Frontal cortex (tissue), 4 donors: ENCODE results near the gene PHLPP1. TPM values are rescaled to one million over a fixed set of nuclear protein-coding genes. Genes with fewer than 3 reads are reported as not detected.
A peak's percentile ranks its signal among the peaks of the same experiment; 100 is the strongest.
"Not testable (repeated sequence)": the region's sequence is repeated elsewhere in the genome, so short reads cannot be mapped to it uniquely, and the experiment has no call there.

Source experiments
- DNase-seq, 2 donors: peaks; one replicate each; pipeline ENCODE4 v3.0.0; 2012; ENCODE audit warnings: low spot score in 2 of 2
- FAIRE-seq: peaks from 2 replicates; lab custom pipeline; 2012; peaks lifted over from hg19 to GRCh38; lab: Jason Lieb, UNC
- total RNA-seq: library from RNA; depleted of rRNA; stranded (reverse); fragments of >200 nt; gene quantifications from one replicate; pipeline ENCODE4 v1.2.3, GENCODE V29; 2014
- donor health status: control.
- donor health status: control.
- donor health status: control.

The PHLPP1 gene
- total RNA-seq, 1 donor from 2014 or later, result 16.3 TPM

DNA sequence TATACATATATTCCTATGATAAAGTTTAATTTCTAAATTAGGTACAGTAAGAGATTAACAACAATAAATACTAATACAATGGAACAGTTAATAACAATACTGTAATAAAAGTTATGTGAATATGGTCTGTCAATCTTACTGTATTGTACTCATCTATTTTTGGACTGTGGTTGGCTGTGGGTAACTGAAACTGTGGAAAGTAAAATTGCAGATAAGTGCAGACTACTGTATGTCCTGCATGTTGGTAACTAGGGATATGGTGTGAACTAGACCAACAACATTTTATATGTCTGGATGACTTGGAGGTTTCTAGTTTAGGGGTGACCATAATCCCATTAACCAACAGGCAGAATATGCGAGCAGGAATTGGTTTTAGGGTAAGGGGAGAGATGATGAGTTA is 23.3 kb downstream of the PHLPP1 start:
- FAIRE-seq (no peak), DNase-seq (no peak)

DNA sequence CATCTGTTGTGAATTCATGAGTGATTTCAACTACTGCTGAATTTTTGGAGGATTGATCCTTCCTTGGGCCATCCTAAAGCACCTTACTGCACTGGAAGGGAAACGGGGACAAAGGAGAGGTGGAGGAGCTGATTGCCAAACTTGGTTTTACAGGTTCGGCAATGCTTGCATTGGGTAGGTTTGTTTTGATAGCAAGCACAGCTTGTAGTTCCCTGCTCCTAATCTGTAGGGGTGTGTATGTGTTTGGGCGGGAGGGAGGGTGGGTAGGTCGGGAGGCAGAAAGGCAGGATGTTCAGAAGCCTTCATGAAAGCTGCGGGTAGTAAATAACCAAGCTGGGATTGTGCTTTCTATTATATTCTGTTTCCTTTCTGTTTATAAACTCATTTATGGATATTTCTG is 24.6 kb downstream of the PHLPP1 start:
- FAIRE-seq, result no peak
- DNase-seq, result no peak

DNA sequence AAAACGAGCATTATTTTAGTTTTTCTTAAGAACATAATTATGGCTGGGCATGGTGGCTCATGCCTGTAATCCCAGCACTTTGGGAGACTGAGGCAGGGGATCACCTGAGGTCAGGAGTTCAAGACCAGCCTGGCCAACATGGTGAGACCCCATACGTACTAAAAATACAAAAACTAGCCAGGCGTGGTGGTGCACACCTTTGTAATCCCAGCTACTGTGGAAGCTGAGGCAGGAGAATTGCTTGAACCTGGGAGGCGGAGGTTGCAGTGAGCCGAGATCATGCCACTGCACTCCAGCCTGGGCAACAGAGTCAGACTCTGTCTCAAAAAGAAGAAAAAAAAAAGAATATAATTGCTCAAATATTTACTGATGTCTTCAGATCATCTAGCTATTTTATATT is 25.3 kb downstream of the PHLPP1 start:
- not testable (repeated sequence) for DNase-seq, FAIRE-seq

DNA sequence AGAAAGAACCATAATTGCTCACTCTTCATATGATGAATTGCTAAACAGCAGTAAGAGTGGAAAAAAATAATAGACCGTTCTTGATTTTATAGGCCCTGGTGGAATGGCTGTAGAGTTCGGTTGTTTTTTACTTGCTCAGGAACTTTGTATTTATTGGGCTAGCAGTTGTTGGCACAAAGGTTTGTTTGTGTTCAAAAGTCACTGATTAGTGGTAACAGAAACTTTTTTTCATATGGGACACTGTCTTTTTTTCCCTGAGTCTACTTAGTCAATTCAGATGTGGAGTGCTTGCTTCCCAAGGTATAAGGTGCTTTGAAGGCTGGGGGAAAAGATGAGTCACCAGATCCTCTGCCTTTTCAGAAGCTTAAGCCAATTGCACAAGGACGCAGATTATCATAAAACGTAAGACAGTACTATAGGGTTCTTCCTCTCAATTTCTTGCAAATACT is 25.8 kb downstream of the PHLPP1 start:
- DNase-seq, result no peak
- no peak for FAIRE-seq

DNA sequence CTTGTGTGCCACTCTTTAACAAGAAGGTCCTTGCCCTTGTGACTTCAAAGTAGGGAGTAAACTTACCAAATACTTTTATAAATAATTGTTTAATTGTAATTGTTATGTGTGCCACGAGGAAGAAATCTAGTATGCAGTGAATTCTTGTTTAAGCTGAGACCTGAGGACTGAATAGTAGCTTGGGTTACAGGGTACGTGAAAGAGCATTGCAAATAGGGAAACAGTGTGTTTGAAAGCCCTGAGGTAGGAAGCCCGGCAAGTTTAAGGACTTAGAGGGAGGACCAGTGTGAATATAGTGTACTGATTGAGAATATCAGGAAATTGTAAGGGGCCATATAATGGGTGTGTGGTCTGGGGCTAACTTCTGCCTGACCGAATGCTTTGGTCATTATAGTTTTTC is 26.2 kb downstream of the PHLPP1 start:
- DNase-seq, result no peak
- FAIRE-seq, result no peak

DNA sequence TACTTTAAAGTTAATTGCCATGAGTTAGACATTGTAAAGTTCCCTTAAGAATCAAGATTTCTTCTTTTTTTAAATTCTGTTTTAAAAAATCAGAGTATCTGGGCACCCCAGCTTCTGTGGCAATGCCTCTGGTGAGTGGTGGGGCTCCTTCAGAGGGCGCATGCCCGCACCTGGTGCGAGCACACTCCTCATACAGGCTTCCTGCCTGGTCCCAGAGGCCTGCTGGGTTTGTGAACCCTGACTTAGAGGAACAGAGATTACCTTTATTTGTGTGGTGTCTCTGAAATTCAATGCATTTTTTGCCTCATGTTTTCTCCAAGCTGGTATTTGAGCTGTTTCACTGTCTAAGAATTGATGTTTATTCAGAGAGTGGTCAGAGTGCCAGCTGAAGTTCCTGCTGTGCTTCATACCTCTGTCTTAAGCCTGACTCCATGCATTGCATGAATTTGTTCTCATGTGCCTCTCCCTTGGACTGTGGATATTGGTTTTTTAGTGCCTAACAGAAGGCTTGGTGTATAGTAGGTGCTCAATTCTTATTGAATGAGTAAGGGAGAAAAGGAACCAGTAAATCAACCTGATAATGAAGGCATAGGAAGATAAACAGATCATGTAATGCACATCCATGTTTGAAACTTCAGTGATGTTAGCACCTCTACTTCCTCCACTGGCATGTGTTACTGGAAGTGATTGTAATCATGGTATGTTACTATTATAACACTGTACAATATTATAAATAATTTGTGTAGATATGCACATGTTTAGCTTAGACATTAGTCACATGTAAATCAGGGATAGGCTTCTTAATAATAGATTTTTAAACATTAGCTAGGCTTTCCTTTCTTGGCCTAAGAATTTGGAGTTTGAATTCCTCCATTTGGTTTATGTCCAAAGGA is 29.0 kb downstream of the PHLPP1 start:
- FAIRE-seq (no peak), DNase-seq (no peak)

DNA sequence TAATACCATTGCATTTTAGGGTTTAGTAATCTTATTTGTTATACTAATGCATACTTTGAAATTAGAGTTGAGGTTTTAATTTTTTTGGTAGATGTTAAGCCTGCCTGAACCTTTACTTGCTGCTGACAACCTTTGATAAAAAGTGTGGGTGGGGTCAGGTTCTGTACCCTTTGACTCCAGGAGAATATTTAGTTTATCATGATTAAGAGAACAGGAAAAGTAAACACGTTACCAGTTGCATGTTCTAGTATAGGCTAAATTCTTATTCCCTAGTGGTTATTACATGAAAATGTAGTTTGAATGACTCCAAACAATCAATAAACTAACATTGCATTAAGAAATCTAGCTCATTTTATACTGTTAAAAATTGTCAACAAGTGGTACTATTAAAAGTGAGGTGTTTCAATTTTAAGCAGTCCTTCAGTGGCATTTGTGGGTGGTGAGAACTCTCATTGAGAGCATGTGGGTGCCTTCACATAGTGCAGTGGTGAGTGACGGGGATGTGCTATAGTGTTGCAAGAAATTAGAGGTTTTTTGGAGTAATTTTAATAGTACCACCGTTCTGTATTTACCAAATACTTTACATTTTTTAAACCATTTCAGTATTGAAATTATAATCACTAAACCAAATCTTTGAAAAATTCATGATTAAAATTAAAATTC is 29.9 kb downstream of the PHLPP1 start:
- no peak for FAIRE-seq

DNA sequence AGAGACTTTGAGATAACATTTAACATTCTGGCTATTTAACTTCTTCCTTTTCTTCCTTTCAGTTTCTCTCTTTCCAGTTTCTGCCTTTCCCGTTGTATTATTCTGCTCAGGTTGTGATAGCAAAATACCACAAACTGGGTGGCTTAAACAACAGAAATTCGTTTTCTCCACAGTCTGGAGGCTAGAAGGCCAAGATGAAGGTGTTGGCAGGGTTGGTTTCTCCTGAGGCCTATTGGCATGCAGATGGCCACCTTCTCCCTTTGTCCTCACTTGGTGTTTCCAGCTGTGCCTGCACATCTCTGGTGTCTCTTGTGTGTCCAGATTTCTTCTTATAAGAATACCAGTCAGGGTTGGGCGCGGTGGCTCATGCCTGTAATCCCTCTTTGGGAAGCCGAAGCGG is 34.0 kb downstream of the PHLPP1 start:
- FAIRE-seq (no peak), DNase-seq (no peak)

More for the DNA sequence above, 29.9 kb downstream of the PHLPP1 start:
- DNase-seq, result no peak

DNA sequence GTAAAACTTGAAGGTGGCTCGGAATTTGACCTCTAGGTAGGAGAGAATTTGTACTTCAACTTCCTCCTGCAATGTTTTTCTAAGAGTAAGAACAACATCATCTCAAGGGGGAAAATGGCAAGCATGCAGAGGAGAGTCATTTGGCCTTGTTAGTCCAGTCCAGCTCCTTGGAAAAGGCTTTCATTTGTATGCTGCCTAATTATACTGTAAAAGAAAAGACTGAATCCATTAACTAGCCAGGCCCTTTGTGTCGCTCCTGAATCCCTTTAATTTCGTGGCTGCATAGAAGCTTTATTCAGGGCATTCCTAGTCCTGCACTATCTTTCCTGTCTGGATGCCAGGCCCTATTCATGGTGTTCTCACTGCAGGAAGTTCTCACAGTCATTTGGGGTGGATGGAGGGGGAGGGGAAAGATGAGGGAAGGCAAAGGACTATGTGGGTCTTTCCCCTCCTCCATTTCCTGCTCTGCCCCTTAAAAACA is 36.0 kb downstream of the PHLPP1 start:
- FAIRE-seq (no peak), DNase-seq (peak in 1 of 2 donors; percentile 18)

DNA sequence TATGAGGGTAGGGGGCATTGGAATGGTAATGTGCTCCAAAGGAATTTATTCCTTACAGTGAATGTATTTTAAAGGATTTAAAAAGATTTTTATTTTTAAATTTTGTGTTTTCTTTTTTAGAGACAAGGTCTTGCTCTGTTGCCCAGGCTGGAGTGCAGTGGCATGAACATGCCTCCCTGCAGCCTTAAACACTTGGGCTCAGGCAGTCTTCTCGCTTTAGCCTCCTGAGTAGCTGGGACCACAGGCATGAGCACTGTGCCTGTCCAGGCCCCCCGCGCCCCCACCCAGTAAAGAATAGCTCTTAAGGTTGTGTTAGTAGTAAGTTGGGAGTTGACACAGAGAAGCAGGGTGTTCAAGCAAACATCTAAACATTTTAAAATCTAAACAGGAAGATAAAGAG is 36.6 kb downstream of the PHLPP1 start:
- no peak for FAIRE-seq
- no peak for DNase-seq

DNA sequence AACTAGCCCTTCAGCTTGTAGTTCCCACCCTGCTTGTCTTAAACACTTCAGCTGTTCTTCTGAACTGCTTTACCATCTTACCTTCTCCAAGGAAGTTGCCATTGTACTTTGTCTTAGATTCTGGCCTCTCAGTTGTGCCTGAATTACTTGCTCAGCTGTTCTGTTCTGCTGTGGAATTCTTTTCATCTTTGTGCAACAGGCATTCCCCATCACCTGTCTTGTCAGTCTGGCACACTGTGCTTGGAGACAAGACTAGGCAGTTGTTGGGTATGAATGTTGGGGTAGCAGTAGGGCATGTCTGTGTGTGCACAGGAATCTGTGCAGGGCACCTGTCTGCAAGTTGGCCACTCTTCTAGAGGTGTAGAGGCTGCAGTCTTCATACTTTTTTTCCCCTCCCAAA is 38.7 kb downstream of the PHLPP1 start:
- FAIRE-seq (no peak), DNase-seq (no peak)

DNA sequence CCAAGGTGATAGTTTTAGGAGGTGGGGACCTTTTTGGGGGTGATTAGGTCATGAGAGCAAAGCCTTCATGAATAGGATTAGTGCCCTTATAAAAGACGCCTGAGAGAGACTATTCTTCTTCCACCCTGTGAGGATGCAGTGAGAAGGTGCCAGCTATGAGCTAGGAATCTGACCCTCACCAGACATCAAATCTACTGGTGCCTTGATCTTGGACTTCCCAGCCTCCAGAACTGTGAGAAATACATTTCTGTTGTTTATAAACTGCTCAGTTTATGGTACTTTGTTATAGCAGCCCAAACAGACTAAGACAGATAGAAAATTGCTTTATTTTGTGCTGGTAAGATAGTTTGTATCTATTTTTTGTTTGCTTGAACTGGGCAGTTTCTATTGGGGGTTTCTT is 40.1 kb downstream of the PHLPP1 start:
- DNase-seq (no peak), FAIRE-seq (no peak)

DNA sequence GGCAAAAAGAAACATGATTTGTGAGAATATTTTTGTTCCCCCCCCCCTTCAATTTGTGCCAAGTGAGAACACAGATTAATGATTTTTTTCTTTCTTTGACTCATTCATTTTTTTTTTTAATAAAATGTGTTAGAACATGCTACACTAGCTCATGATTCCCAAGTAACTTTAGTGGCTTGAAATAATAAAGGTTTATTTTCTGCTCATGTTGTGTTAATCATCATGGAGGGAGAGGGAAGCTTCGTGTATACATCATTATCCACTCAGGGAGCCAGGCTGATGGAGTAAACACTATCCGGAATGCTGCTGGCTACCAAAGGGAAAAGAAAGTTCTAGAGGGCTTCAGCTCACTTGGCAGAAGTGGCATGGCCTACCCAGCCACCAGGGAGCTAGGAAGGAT is 40.6 kb downstream of the PHLPP1 start:
- FAIRE-seq (no peak), DNase-seq (no peak)

DNA sequence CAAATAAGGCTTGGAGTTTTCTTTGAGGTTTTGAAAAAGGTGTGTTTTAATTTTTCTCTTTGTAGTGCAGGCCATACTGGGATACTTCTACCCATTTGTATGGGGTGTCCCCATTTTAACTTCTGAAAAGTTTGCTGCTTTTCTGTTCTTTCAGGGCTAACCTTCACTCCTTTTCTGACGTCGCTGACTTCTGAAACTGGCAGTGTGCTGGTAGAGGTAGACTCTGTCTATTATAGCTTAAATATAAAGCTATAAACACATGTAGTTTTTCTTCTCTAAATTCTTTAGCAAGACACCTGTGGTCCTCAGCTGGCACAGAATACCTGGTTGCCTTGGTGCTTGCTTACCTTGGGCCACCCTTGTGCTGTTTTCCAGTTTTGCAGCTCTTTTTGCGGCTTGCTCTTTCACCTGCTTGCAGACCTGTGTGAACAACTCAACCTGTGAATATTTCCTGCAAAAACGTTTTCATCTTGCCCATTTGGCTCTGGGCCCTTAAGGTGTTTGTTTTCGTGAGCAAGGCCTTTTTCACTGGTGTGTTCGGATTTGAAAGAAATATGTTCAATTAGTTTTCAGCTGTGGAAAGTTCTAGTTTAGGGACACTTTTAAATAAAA is 42.2 kb downstream of the PHLPP1 start:
- no peak for FAIRE-seq
- no peak for DNase-seq

DNA sequence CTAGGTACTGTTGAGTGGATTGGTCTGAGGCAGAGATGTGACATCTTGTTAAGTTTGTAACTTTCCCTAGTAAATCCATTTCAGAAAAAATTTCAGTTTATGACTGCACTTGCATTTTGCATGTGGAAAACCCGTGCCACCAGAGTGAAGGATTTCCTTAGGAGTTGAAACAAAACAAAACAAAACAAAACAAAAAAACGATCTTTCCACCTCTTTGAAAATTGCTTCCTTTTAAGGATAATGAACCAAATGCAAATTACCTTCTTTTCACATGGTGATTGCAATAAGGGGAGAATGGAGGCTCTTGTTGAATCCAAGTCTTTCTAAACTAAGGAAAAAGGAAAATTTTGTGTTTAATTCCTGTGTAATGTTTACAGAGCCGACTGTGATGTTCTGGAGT is 43.2 kb downstream of the PHLPP1 start:
- no peak for FAIRE-seq
- no peak for DNase-seq

DNA sequence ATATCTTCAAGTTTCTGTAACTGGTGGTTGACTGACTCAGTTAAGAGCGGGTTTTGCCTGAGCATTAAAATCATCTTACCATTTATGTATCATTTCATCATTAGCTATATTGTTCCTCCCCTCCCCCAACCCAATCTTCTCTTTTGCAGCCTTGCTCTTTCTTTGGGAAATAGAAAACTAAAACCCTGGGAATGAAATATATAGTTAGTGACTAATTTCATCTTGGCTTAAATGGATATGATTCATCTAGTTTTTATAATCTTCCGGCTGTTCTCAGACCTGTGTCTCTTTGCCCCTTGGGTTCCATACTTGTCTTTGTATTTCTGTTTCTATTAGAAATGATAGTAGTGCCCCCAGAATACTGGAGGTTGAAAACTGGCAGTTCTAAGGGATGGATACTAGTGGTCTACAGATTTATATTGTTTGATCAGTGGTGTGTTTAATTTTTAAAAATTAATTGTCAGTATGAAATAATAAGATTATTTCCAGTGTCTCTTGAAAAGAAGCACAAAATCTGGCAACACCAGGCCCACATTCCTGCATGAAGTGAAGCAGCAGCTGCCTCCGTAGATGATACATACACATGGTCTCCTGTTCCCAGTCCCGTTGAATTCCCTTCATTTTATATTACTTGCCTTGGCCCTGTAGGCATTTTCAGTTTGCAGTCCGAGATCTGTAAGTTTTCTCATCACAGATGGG is 44.5 kb downstream of the PHLPP1 start:
- FAIRE-seq, result no peak
- DNase-seq, result no peak

DNA sequence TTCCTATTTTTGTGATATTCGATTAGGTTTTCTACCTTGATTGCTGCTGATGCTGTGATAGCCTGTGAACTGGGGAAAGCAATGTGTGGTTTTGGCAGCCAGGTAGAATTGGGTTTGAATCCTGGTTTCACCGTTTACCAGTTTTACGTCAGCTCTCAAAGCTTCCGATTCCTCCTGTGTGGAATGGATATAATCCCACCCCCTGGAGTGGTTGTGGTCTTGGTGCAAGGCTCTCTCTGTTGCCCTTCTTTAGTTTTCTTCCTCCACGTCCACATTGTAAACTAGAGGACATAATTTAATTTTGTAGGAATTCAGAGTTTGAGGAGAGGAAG is 45.0 kb downstream of the PHLPP1 start:
- no peak for FAIRE-seq
- DNase-seq, result no peak

DNA sequence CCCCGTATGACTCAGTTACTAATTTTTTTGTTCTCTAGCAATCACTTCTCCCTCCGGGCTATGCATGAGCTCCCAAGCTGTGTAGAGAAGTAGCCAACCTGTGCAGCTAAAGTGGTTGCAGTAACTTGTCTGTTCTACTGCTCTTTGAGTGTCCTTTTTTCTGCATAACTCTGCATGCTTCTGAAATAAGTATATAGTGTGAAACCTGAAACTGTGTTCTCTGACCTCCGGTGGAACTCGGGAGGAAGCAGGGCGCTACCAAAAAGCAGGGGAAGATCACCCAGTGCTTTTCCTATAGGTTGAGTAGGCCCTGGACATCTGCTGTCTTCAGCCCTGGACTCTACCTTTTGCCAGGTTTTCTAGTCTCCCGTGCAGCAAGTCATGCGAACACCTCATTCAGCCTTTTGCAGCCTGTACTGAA is 47.8 kb downstream of the PHLPP1 start:
- FAIRE-seq (no peak), DNase-seq (no peak)

DNA sequence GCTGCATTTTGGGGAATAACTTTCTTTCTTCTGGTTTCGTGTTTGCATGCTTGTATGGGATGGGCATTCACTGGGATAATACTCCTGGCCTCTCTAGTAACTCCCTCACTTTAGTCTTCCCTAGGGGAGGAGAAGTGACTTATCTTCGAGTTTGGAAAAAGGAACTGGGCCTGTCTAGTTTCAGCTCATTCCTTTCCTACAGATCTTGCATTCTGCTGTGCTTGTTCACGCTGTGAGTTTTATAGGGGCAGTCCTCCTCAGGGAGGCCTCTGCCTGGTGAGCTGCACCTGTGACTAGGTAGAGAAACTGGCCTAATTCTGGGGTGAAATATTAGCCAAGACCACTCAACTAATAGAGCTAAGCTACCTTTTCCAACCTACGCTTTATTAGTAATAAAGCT is 50.9 kb downstream of the PHLPP1 start:
- DNase-seq (no peak), FAIRE-seq (no peak)

DNA sequence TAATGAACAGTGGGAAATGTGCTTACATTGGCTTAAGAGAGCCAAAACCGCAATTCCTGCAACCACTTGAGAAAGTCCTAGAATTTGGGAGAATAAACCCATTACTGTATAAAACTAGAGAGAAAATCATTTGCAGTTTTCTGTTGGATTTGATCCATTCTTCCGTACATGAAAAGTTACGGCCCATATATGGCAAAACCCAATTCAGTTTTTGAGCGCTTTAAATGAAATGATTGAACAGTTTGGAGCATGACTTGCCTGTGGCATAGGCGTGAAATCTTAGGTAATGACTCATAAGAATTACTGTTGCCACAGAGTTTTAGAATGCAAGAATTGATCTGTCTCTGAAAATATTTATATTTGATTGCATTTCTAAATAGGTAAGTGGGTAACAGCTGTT is 52.0 kb downstream of the PHLPP1 start:
- no peak for DNase-seq
- no peak for FAIRE-seq
